OCI-LY7 (cell line): ENCODE data around the gene LTN1. TPM values are rescaled to one million over a fixed set of nuclear protein-coding genes. Genes with fewer than 3 reads are reported as not detected.

Experiments
- BruUV-seq: library from RNA; stranded (reverse); fragments of 400-500 nt; replicated peaks from 2 replicates; lab custom pipeline; 2021; lab: Mats Ljungman, UMichigan
- CTCF ChIA-PET: fragments of 300-600 bp; sonication (Branson Sonifier 250); formaldehyde crosslinking; loops from one replicate; lab custom pipeline; 2022; ENCODE audit warnings: antibody characterized with exemption; ENCODE audit not compliant: unreplicated experiment; lab: Charles Lee
- POLR2A ChIA-PET: fragments of 300-600 bp; sonication (Branson Sonifier 250); formaldehyde crosslinking; loops from one replicate; lab custom pipeline; 2022; ENCODE audit warnings: antibody characterized with exemption; lab: Charles Lee
- DNase-seq: peaks from one replicate; pipeline ENCODE4 v3.0.0-alpha.2; 2015; ENCODE audit warnings: low spot score
- H2AFZ ChIP-seq: fragments of 200-600 bp; sonication (generic), shearing (Covaris generic); 2 replicates; pipeline ENCODE4 v1.6.1; 2014; ENCODE audit warnings: mild to moderate bottlenecking, antibody characterized with exemption, low read length, moderate library complexity
- H3K27ac ChIP-seq: fragments of 200-600 bp; sonication (generic); 2 replicates; pipeline ENCODE4 v1.5.1; 2014; ENCODE audit warnings: mixed run types, low read depth, mild to moderate bottlenecking, moderate library complexity, low read length, inconsistent platforms; ENCODE audit not compliant: poor library complexity, severe bottlenecking
- H3K36me3 ChIP-seq: fragments of 200-600 bp; sonication (generic); 2 replicates; pipeline ENCODE4 v1.6.1; 2014; ENCODE audit warnings: mild to moderate bottlenecking, antibody characterized with exemption, low read length, moderate library complexity, mixed read lengths; ENCODE audit not compliant: insufficient read depth
- H3K4me1 ChIP-seq: fragments of 200-600 bp; sonication (generic); 2 replicates; pipeline ENCODE4 v1.5.1; 2014; ENCODE audit warnings: mild to moderate bottlenecking, low read length; ENCODE audit not compliant: insufficient read depth, poor library complexity, severe bottlenecking
- H3K4me2 ChIP-seq: fragments of 200-600 bp; sonication (generic); 2 replicates; pipeline ENCODE4 v1.6.1; 2014; ENCODE audit warnings: mild to moderate bottlenecking, low read length
- H3K4me3 ChIP-seq: fragments of 200-600 bp; sonication (generic); 2 replicates; pipeline ENCODE4 v1.5.1; 2014; ENCODE audit warnings: mild to moderate bottlenecking, low read depth, low read length; ENCODE audit not compliant: poor library complexity, severe bottlenecking
- H3K79me2 ChIP-seq: fragments of 200-600 bp; sonication (generic); 2 replicates; pipeline ENCODE4 v1.6.1; 2016; ENCODE audit warnings: low read depth, mild to moderate bottlenecking, low read length, moderate library complexity, mixed read lengths; ENCODE audit not compliant: insufficient read depth
- H3K9me2 ChIP-seq: fragments of 200-600 bp; sonication (generic); 2 replicates; pipeline ENCODE4 v1.6.1; 2016; ENCODE audit warnings: mild to moderate bottlenecking, low read length, mixed read lengths; ENCODE audit not compliant: insufficient read depth
- H3K9me3 ChIP-seq: fragments of 200-600 bp; sonication (generic); 2 replicates; pipeline ENCODE4 v1.6.1; 2014; ENCODE audit warnings: mild to moderate bottlenecking, mixed run types, low read length, mixed read lengths
- H4K20me1 ChIP-seq: fragments of 200-600 bp; sonication (generic); 2 replicates; pipeline ENCODE4 v1.6.1; 2014; ENCODE audit warnings: mild to moderate bottlenecking, antibody characterized with exemption, low read length, moderate library complexity, mixed read lengths; ENCODE audit not compliant: insufficient read depth
- CTCF ChIP-seq: fragments of 200-600 bp; sonication (generic); conservative IDR thresholded peaks from 2 replicates; pipeline ENCODE4 v1.5.1; 2014; ENCODE audit warnings: mild to moderate bottlenecking, antibody characterized with exemption, low read length, moderate library complexity, mixed read lengths
- EZH2phosphoT487 ChIP-seq: fragments of 200-600 bp; sonication (generic); IDR thresholded peaks from 2 replicates; pipeline ENCODE4 v1.6.1; 2018; ENCODE audit warnings: low read depth, borderline replicate concordance, mild to moderate bottlenecking, mixed run types, antibody characterized with exemption, low read length, moderate library complexity, mixed read lengths
- intact Hi-C: fragments of 100-400 bp; cut with micrococcal nuclease; formaldehyde crosslinking; loops from one replicate; pipeline ENCODE4 v1.10.0; 2022; ENCODE audit not compliant: unreplicated experiment
- total RNA-seq, 2 experiments: library from RNA; depleted of rRNA in 1 of 2; stranded (reverse); fragments of >200 nt in 1 of 2; shearing (Covaris generic) in 1 of 2; gene quantifications; 2 replicates each; pipeline ENCODE4 v1.2.3, GENCODE V29; 2014 to 2022

Gene LTN1
- total RNA-seq, 2 experiments from 2014 or later = 18.4 to 32.6 TPM

- Histone ChIP-seq H3K4me1 (no peaks in the 10 kb centered on the region), H3K79me2 (no peaks in the 10 kb centered on the region), H3K4me3 (no peak overlapping the region), H3K9me2 (no peaks in the 10 kb centered on the region), H3K27ac (no peak overlapping the region), H3K36me3 (peaks cover 98% of the 10 kb centered on the region), H3K9me3 (no peaks in the 10 kb centered on the region), H4K20me1 (no peaks in the 10 kb centered on the region), H3K4me2 (no peak overlapping the region), H2AFZ (no peak overlapping the region)
- ChIA-PET POLR2A (interaction anchor here (0.9 kb wide), 1 partner anchor 108 kb away, joined by 3 read pairs; no protein-coding TSS in a partner anchor), CTCF (no interaction called here)
- BruUV-seq = no TSS peak
- no peak for TF ChIP-seq CTCF
- DNase-seq = no peak
- intact Hi-C loops = no loop called here
Measured at GRCh38 chr21:28961927-28962326, 30.8 kb downstream of the LTN1 start.

GRCh38 chr21:28960245-28960644 lies 32.4 kb downstream of the LTN1 start:
- TF ChIP-seq CTCF (no peak), EZH2phosphoT487 (no peak)
- H3K9me3 ChIP-seq = no peaks in the 10 kb centered on the region
- CTCF ChIA-PET = no interaction called here
- no peaks in the 10 kb centered on the region for H3K4me1 ChIP-seq
- H2AFZ ChIP-seq = no peak overlapping the region
- BruUV-seq = no TSS peak
- no peak for DNase-seq
- no peaks in the 10 kb centered on the region for H4K20me1 ChIP-seq
- no peaks in the 10 kb centered on the region for H3K9me2 ChIP-seq
- POLR2A ChIA-PET = interaction anchor here (1.5 kb wide), 1 partner anchor 15 kb away, joined by 5 read pairs; no protein-coding TSS in a partner anchor
- intact Hi-C loops = no loop called here
- H3K4me2 ChIP-seq = no peak overlapping the region
- peaks cover 98% of the 10 kb centered on the region for H3K36me3 ChIP-seq
- no peaks in the 10 kb centered on the region for H3K79me2 ChIP-seq
- no peak overlapping the region for H3K4me3 ChIP-seq
- H3K27ac ChIP-seq = no peak overlapping the region

DNA sequence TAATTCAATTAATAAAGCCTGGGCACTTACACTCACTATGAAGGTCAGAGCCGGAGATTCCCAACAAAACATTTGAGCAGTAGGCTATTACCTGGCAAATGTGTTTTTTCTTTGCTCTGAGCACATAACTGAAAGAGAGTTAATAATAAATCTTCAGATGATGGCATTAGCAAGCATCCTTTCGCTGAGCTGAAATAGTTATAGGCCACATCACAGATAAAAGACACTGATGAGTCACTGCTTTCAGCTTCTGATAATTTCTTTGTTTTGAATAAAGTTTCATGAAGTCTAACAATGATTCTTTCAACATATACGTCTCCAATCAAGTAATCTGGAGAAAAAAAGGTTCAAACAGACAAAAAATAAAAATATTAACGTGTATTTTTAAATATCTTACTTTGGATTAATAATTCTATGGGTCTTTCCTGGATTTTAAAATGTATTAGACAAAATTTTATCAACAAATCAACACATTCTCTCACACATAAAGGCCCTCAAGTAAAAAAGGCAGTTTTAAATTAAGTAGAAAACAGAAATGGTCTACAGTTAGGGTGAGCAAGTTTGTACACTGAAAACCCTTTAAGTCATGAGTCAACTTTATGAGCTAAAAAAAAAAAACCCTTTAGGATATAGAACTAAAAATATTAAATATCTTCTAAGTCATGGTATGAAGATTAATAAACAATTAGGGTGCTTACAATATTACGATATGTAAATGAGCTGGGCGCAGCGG lies 33.1 kb downstream of the LTN1 start:
- H3K9me3 ChIP-seq = no peaks in the 10 kb centered on the region
- DNase-seq = no peak
- ChIA-PET POLR2A (interaction anchor here (0.7 to 1.6 kb wide), 3 partner anchors 16 to 59 kb away, joined by 3 to 5 read pairs (median 4); no protein-coding TSS in a partner anchor), CTCF (no interaction called here)
- intact Hi-C loops = no loop called here
- H3K36me3 ChIP-seq = peaks cover 98% of the 10 kb centered on the region
- TF ChIP-seq EZH2phosphoT487 (no peak), CTCF (no peak)
- no peaks in the 10 kb centered on the region for H3K79me2 ChIP-seq
- H3K27ac ChIP-seq = no peak overlapping the region
- H3K4me2 ChIP-seq = no peak overlapping the region
- no peak overlapping the region for H2AFZ ChIP-seq
- no TSS peak for BruUV-seq
- no peaks in the 10 kb centered on the region for H4K20me1 ChIP-seq
- H3K4me3 ChIP-seq = no peak overlapping the region
- H3K9me2 ChIP-seq = no peaks in the 10 kb centered on the region
- H3K4me1 ChIP-seq = no peaks in the 10 kb centered on the region
